Renal pelvis (tissue), 4 donors: Measurements from ENCODE around the gene SYNE3. TPM values are rescaled to one million over a fixed set of nuclear protein-coding genes. Genes with fewer than 3 reads are reported as not detected.

Source experiments
- DNase-seq: peaks from one replicate; pipeline ENCODE4 v3.0.0-alpha.2; 2013
- polyA plus RNA-seq, 3 donors: library from polyadenylated mRNA; unstranded; fragments of 120-200 nt; gene quantifications; one replicate each; pipeline ENCODE4 v1.2.1, GENCODE V29; 2013; ENCODE audit not compliant: insufficient read length in 3 of 3

The SYNE3 gene
- polyA plus RNA-seq, 3 donors = 2.0 to 2.9 (median 2.2) TPM

GRCh38 chr14:95490138-95490509 is 26.3 kb downstream of the SYNE3 start:
- no peak for DNase-seq

- no peak for DNase-seq
These were observed 27.0 kb downstream of the SYNE3 start for GRCh38 chr14:95489214-95490137.

GRCh38 chr14:95488376-95489213 is 27.9 kb downstream of the SYNE3 start:
- DNase-seq = no peak

- no peak for DNase-seq
These were observed 28.8 kb downstream of the SYNE3 start for GRCh38 chr14:95487669-95488084.

- DNase-seq = no peak
These were observed 29.4 kb downstream of the SYNE3 start for GRCh38 chr14:95486875-95487668.

- DNase-seq = no peak
These were observed 31.1 kb downstream of the SYNE3 start for GRCh38 chr14:95485222-95485819.

GRCh38 chr14:95484296-95484695 is 32.2 kb downstream of the SYNE3 start:
- DNase-seq = no peak

GRCh38 chr14:95483309-95484165 is 32.9 kb downstream of the SYNE3 start:
- no peak for DNase-seq

- DNase-seq = no peak
These were observed 33.7 kb downstream of the SYNE3 start for GRCh38 chr14:95482627-95483308.

- no peak for DNase-seq
These were observed 34.9 kb downstream of the SYNE3 start for GRCh38 chr14:95481391-95482022.

- DNase-seq = no peak
These were observed 35.6 kb downstream of the SYNE3 start for GRCh38 chr14:95480887-95481226.

- no peak for DNase-seq
These were observed 36.2 kb downstream of the SYNE3 start for GRCh38 chr14:95480109-95480886.

- no peak for DNase-seq
These were observed 37.0 kb downstream of the SYNE3 start for GRCh38 chr14:95479494-95479893.

GRCh38 chr14:95478818-95479217 is 37.6 kb downstream of the SYNE3 start:
- no peak for DNase-seq

GRCh38 chr14:95478309-95478708 is 38.1 kb downstream of the SYNE3 start:
- no peak for DNase-seq

GRCh38 chr14:95477411-95478269 is 38.8 kb downstream of the SYNE3 start:
- DNase-seq = no peak

- DNase-seq = no peak
These were observed 39.7 kb downstream of the SYNE3 start for GRCh38 chr14:95476747-95477146.
